RWPE1 (cell line): ENCODE data around the gene FHL3.

Source experiments
- CTCF ChIA-PET: fragments of 350-600 bp; sonication (Branson Sonifier 250); formaldehyde crosslinking; extraction: SDS; loops from one replicate; lab custom pipeline; 2021; lab: Yijun Ruan, JAX
- POLR2A ChIA-PET: fragments of 400-600 bp; formaldehyde crosslinking; extraction: SDS; loops from one replicate; lab custom pipeline; 2020; ENCODE audit warnings: antibody characterized with exemption; ENCODE audit not compliant: low non-redundant PET; lab: Yijun Ruan, JAX
- DNase-seq: peaks from one replicate; pipeline ENCODE4 v3.0.0; 2012; ENCODE audit warnings: low spot score
- H3K27ac ChIP-seq: fragments of 450-650 bp; 2 replicates; pipeline ENCODE4 v1.5.1; 2017
- CTCF ChIP-seq: fragments of 450-650 bp; conservative IDR thresholded peaks from 2 replicates; pipeline ENCODE4 v1.5.1; 2017; ENCODE audit warnings: low read depth, mild to moderate bottlenecking

The FHL3 gene

GRCh38 chr1:38005195-38006007 lies at the start of gene FHL3:
Gene FHL3 (minus strand): TSS chr1:38005514. CDS start chr1:37999412, 6,102 bp downstream.
- DNase-seq: no peak
- POLR2A ChIA-PET: no interaction called here
- no peak for TF ChIP-seq CTCF
- H3K27ac ChIP-seq: peak within 1 kb of the TSS; percentile 82
- CTCF ChIA-PET: no interaction called here

GRCh38 chr1:38053416-38054091 lies 48.2 kb upstream of the FHL3 start:
- POLR2A ChIA-PET: interaction anchor here (0.5 kb wide), 1 partner anchor 10 kb away, joined by 6 read pairs; no protein-coding TSS in a partner anchor
- no peak for DNase-seq
- CTCF ChIA-PET: no interaction called here
- H3K27ac ChIP-seq: no peak overlapping the region
- no peak for TF ChIP-seq CTCF

GRCh38 chr1:38052750-38053415 lies 47.6 kb upstream of the FHL3 start:
- ChIA-PET POLR2A (interaction anchor here (0.5 kb wide), 1 partner anchor 10 kb away, joined by 6 read pairs; no protein-coding TSS in a partner anchor), CTCF (no interaction called here)
- no peak overlapping the region for H3K27ac ChIP-seq
- no peak for DNase-seq
- no peak for TF ChIP-seq CTCF

DNA sequence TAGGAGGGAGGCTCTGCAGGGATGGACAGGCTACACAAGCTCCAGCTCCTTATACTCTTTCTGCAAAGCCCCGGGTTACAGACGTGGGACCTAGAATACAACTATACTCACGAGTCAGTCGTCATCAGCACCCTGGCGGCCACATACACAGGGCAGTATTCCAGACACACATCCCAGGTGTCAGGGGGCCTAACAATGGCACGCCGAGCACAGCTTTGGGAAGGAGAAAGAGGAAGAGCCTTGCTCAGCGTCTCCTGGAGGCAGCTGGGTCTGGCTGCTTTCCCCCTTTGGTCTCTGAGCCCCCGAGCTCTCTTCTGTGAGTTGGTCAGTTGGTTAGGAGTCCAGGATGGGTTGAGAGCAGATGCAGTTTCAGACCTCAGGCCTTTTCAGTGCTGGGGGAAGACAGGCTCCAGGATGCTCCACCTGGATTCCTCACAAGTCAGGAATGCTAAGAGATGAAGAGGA lies 45.8 kb upstream of the FHL3 start:
- CTCF ChIA-PET: interaction anchor here (1.0 kb wide), 1 partner anchor 133 kb away, joined by 3 read pairs; no protein-coding TSS in a partner anchor
- POLR2A ChIA-PET: no interaction called here
- no peak for DNase-seq
- no peak overlapping the region for H3K27ac ChIP-seq
- TF ChIP-seq CTCF: no peak

DNA sequence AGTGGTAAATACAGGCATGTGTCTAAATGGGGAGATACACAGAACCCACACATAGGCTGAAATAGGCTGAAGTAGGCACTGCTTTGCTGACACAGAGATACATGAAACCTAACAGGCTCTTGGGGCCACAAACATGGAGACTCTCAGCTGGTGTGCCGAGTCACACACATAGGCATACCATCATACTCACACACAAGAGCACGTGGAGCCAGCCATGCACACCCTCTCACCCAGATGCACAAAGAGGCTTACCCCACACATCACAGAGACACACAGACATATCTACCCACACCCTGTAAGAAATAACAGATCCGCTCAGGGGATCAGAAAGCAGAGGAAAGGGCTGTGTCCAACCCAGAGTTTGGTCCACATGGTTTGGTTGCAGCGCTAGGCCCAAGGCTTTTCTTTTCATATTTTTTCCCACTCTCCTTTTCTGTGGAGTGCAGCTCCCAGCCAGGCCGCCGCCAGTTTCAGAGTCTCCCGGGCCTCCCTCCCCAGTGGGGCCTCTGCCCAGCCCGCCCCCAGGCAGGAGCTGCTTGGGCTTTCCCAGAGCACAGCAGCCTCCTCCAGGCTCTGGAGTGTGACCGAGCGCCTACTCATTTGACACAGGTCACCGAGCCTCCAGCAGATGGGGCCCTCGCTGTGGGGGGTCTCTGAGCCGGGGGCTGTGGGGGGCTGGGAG lies 45.2 kb upstream of the FHL3 start:
- ChIA-PET POLR2A (no interaction called here), CTCF (interaction anchor here (1.0 kb wide), 1 partner anchor 134 kb away, joined by 3 read pairs; no protein-coding TSS in a partner anchor)
- no peak for TF ChIP-seq CTCF
- DNase-seq: no peak
- H3K27ac ChIP-seq: no peak overlapping the region
